GM18505 (cell line): Measurements from ENCODE around the gene DGKB.

Source experiments
- ATAC-seq: cut with Tn5 transposase; IDR thresholded peaks from one replicate; pipeline ENCODE4 v1.9.1; 2021; ENCODE audit not compliant: unreplicated experiment
- POLR2A ChIP-seq: IDR thresholded peaks from 4 replicates; pipeline ENCODE4 v1.6.1; 2011; ENCODE audit warnings: borderline replicate concordance; ENCODE audit not compliant: insufficient read depth, insufficient read length; ENCODE audit errors: extremely low read depth

The DGKB gene

GRCh38 chr7:14148974-14149373 lies 753.6 kb downstream of the DGKB start:
- ATAC-seq, result no peak
- TF ChIP-seq POLR2A, result no peak

- no peak for ATAC-seq
- no peak for TF ChIP-seq POLR2A
Measured at GRCh38 chr7:14147532-14147931, 755.0 kb downstream of the DGKB start.

GRCh38 chr7:14144538-14144937 lies 758.0 kb downstream of the DGKB start:
- ATAC-seq, result no peak
- no peak for TF ChIP-seq POLR2A

GRCh38 chr7:14144109-14144508 lies 758.4 kb downstream of the DGKB start:
- ATAC-seq, result no peak
- TF ChIP-seq POLR2A, result no peak

- no peak for ATAC-seq
- no peak for TF ChIP-seq POLR2A
Measured at GRCh38 chr7:14137676-14138075, 764.9 kb downstream of the DGKB start.

- ATAC-seq, result no peak
- TF ChIP-seq POLR2A, result no peak
Measured at GRCh38 chr7:14133752-14134151, 768.8 kb downstream of the DGKB start.

GRCh38 chr7:14125998-14126397 lies 776.6 kb downstream of the DGKB start:
- no peak for TF ChIP-seq POLR2A
- ATAC-seq, result no peak

GRCh38 chr7:14124716-14125115 lies 777.8 kb downstream of the DGKB start:
- TF ChIP-seq POLR2A, result no peak
- ATAC-seq, result no peak

- no peak for TF ChIP-seq POLR2A
- ATAC-seq, result no peak
Measured at GRCh38 chr7:14123923-14124322, 778.6 kb downstream of the DGKB start.

- TF ChIP-seq POLR2A, result no peak
- no peak for ATAC-seq
Measured at GRCh38 chr7:14115701-14116100, 786.9 kb downstream of the DGKB start.

GRCh38 chr7:14104861-14105260 lies 797.7 kb downstream of the DGKB start:
- TF ChIP-seq POLR2A, result no peak
- no peak for ATAC-seq

- no peak for ATAC-seq
- TF ChIP-seq POLR2A, result no peak
Measured at GRCh38 chr7:14096159-14096558, 806.4 kb downstream of the DGKB start.

GRCh38 chr7:14095233-14095950 lies 807.2 kb downstream of the DGKB start:
- TF ChIP-seq POLR2A, result no peak

More at GRCh38 chr7:14095233-14095950, 807.2 kb downstream of the DGKB start:
- ATAC-seq, result no peak
